GM21381 (cell line): Measurements from ENCODE around the gene TBC1D16.

Experiments used
- ATAC-seq: cut with Tn5 transposase; IDR thresholded peaks from one replicate; pipeline ENCODE4 v1.9.1; 2021; ENCODE audit warnings: mild to moderate bottlenecking, moderate library complexity; ENCODE audit not compliant: unreplicated experiment

The TBC1D16 gene

DNA sequence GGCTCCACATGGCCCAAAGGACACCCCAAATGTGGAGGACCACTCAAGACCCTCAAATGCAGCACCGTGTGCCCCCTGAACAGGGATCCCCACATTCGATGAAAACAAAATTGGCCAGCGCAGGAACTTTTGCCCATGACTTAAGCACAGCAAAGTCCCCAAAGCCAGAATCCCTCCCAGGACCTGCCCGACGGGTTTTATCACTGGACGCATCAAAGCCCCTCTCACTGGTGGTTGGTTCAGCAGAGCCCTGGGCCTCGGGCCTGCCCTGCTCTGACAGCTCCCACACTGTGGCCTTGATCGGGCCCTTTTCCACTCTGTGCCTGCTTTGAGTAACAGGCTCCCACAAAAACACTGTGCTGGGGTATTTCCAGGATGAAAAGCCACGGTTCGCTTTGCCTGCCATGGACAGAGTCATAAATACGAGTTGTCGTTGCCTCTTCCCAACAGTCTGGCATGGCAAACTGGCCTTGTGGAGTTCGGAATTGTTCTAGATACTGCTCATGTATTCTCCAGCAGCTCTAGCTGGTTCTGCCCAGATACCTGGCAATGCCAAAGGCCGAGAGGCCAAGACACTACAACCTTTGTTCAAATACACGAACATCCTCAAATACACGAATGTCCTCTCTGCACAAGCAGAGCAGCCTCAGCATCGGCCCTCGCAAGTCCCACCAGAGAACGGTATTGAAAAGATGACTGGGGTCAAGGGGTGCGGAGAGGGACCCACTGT lies 46.4 kb downstream of the TBC1D16 start:
- no peak for ATAC-seq

GRCh38 chr17:79988185-79988971 lies 47.3 kb downstream of the TBC1D16 start:
- ATAC-seq = no peak

GRCh38 chr17:79987935-79988184 lies 47.8 kb downstream of the TBC1D16 start:
- ATAC-seq = no peak

GRCh38 chr17:79987187-79987934 lies 48.3 kb downstream of the TBC1D16 start:
- no peak for ATAC-seq

- ATAC-seq = no peak
These were observed 49.1 kb downstream of the TBC1D16 start for GRCh38 chr17:79986411-79987186.

DNA sequence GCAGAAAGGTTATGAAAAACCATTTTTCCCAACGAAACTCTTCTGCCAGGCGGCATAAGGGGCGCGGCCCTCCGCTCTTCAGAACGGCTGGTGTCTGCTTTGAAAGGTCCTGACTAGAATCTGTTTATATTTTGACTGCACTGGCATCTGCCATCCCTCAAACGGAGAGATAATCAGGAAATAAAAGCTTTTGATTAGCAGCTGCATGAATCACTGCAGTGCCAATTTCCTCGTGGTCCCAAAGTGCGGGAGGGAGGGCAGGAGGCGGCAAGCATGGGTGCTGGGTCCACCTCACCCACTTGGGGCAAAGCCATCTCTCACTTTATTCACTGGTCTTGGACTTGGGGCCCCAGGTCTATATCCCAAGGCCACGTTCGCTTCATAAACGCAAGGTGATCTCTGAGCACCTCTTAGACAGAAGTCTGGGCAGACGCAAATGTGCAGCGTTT lies 49.7 kb downstream of the TBC1D16 start:
- ATAC-seq = no peak

DNA sequence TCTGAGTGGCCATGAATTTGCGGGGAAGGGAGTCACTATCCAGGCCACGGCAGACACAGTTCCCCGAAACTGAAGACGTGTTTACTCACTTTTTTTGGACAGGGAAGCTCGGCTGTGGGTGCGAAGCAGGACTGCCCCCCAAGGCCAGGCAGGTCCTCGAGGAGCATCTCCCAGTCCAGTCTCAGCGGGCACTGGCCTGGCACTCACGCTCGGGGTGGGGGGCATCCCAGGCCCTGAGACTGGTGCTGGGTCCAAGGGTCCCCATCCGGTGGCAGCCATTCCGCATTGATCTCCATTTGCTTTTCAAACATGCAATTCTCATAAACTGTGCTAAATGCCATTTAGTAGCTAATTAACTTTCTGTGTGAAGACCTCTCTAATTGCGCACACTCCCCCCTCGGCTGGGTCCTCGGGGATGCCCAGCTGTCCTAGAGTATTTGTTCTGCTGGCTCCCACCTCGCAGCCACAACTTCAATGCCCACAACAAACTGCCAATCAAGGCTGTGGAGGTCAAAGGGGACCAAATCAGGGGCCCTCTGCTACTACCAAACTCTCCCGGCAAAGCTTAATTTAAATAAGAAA lies 50.2 kb downstream of the TBC1D16 start:
- no peak for ATAC-seq

GRCh38 chr17:79984877-79985276 lies 50.8 kb downstream of the TBC1D16 start:
- no peak for ATAC-seq

DNA sequence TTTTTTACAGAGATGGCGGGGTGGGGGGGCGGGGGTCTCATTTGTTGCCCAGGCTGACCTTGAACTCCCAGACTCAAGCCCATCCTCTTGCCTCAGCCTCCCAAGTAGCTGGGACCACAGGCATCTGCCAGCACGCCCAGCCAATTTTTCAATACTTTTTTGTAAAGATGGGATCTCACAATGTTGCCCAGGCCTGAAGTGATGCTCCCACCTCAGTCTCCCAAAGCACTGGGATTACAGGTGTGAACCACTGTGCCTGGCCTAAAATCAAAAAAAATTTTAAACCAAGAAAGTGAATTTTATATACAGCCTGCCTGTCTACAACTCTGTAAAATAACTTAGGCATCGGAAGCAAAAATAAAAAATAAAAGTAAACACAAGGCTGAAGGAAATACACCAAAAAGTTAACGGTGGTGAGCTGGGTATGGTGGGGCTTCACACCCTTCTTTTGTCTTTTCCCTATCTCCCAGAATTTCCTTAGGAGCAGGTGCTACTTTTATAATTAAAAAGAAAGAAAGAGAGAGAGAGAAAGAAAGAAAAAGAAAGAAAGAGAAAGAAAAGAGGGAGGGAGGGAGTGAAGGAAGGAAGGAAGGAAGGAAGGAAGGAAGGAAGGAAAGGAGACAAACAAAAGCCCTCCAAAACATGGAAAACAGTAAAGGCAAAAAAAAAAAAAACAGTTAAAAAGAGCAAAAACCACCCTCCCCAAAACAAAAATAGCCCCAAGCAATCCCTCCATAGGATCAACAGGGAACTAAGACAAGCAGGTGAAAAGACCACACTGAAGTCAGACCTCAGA lies 51.4 kb downstream of the TBC1D16 start:
- no peak for ATAC-seq

- no peak for ATAC-seq
These were observed 52.2 kb downstream of the TBC1D16 start for GRCh38 chr17:79983456-79983855.

DNA sequence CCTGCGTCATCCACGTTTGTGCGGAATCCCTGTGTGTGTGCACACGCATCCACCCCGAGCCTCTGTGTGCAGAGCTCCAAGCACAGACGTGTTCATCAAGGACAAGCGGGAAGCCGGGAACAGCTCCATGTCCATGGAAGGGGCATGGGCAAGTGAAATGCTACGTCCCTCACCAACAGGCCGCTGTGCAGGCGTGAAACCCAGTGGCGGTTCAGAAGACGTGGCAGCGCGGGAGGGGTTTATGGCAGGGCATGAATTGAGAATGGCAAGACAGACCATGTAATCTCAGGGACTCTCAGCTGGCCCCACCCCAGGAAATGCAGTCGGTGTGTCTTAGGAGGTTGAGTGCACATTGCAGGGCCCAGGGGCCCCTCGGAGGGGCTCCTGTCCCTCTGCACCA lies 52.7 kb downstream of the TBC1D16 start:
- no peak for ATAC-seq

- ATAC-seq = no peak
These were observed 54.0 kb downstream of the TBC1D16 start for GRCh38 chr17:79981661-79982101.

DNA sequence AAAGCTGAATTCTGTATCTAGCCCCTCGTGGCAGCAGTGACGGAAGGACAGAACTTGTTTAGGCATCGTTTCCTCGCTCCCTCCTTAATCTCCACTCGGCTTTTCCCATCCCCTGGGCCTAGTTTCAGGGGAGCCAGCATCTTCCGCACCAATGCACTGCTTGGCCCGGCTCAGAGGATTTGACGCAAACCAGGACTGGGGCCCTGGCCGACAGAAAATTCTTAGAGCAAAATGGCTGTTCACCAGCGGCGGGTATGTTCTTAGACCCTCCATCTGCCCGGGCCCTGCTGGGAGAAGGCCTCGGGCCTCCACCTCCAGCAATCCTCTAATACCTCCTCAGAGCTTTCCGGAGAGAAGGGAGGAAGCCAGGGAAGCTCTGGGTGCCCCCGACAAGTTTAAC lies 54.6 kb downstream of the TBC1D16 start:
- ATAC-seq = no peak

- no peak for ATAC-seq
These were observed 55.2 kb downstream of the TBC1D16 start for GRCh38 chr17:79980246-79981043.

DNA sequence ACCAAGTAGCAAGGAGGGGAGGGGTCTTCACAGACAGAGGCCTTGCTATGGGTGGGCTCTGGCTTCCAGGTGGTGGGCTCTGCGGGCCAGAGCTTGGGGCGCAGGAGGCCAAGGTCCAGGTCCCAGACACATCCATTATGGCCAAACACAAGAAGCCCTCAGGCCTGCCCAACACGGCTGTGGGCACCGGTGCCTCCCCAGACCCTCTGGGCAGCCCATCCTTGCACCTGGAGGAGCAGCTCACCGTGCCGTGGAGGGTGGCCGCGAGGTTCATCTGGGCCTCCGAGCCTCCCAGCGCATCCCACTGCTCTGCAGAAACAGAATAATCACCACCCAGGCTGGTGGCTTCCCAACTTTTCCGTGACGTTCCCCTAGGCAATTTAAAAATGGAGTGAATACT lies 55.9 kb downstream of the TBC1D16 start:
- ATAC-seq = no peak

- ATAC-seq = no peak
These were observed 56.4 kb downstream of the TBC1D16 start for GRCh38 chr17:79979221-79979741.

DNA sequence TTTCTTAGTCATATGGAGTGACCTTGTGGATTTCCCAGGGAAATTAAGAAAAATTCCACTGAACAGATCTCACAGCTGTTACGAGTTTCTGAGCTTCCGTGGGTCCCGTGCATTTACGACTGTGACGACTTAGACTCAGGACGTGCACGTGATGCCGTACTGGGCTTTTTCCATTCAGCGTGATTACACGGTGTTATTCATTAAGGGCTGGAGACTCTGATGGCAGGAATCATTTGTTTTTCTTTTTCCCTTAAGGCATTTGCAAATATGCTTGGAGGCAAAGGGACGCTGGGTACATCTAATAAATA lies 57.2 kb downstream of the TBC1D16 start:
- ATAC-seq = no peak

DNA sequence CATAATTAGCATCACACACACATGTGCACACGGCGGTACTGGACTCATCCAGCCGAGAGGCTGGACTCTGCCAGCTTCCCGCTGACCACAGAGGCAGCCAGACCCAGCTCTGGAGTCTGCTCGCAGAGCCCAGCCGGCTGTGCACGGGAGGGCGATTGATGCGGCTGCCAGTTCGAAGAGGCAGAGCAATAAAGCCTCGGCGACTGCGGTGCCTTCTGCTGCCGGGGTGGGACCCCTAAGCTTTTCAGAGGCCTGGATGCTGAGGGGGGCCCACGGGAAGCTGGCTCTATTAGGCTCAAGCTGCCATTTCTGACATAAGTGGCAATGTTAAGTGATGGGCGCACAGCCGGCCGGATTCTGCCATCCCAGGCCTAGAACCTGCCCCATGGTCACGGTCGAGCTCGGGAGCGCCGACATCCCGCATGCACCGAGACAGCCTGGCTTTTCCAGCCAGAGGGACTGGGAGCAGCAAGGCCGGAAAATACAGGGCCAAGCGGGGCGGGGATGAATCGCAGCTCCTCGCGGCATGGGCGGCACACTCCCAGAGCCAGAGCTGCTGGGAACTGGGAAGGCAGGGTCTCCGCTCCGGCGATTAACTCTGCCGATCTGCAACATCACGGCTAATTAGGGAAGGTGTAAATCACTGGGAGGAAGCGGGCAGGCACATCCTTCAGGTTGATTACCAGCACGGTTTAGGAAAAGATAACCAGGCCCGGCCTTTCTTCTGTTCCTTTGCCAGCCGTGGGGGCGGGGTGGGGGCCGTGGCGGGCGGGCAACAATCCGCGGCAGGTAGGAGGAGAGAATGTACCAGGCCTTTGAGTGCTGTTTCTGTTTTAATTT lies 57.7 kb downstream of the TBC1D16 start:
- no peak for ATAC-seq
